H9 (cell line): ENCODE results near the gene PCA3. TPM values are rescaled to one million over a fixed set of nuclear protein-coding genes. Genes with fewer than 3 reads are reported as not detected.

Experiments
- DNase-seq: peaks from one replicate; pipeline ENCODE4 v3.0.0-alpha.2; 2017
- H2AFZ ChIP-seq: one replicate; pipeline ENCODE4 v1.6.1; 2013; ENCODE audit warnings: mild to moderate bottlenecking, low read length, control low read depth, moderate library complexity
- H2AK5ac ChIP-seq: 2 replicates; pipeline ENCODE4 v1.6.1; 2013; ENCODE audit warnings: low read length, control low read depth, mixed read lengths; ENCODE audit not compliant: insufficient read length
- H2BK120ac ChIP-seq: one replicate; pipeline ENCODE4 v1.6.1; 2013; ENCODE audit warnings: low read depth, mild to moderate bottlenecking, low read length, control low read depth, inconsistent platforms; ENCODE audit not compliant: poor library complexity, severe bottlenecking
- H2BK12ac ChIP-seq: 2 replicates; pipeline ENCODE4 v1.6.1; 2013; ENCODE audit warnings: low read length, control low read depth, mixed read lengths, low read depth; ENCODE audit not compliant: insufficient read length
- H2BK15ac ChIP-seq: 2 replicates; pipeline ENCODE4 v1.6.1; 2013; ENCODE audit warnings: low read depth, low read length, control low read depth
- H2BK20ac ChIP-seq: one replicate; pipeline ENCODE4 v1.6.1; 2013; ENCODE audit warnings: low read depth, mild to moderate bottlenecking, low read length, control low read depth, inconsistent platforms; ENCODE audit not compliant: poor library complexity, severe bottlenecking
- H2BK5ac ChIP-seq: 2 replicates; pipeline ENCODE4 v1.6.1; 2013; ENCODE audit warnings: low read length, control low read depth, mixed read lengths; ENCODE audit not compliant: insufficient read length
- H3K14ac ChIP-seq: 2 replicates; pipeline ENCODE4 v1.6.1; 2013; ENCODE audit warnings: low read length, control low read depth; ENCODE audit not compliant: insufficient read depth
- H3K18ac ChIP-seq: 2 replicates; pipeline ENCODE4 v1.6.1; 2013; ENCODE audit warnings: low read depth, mild to moderate bottlenecking, mixed read lengths, low read length, control low read depth; ENCODE audit not compliant: insufficient read length
- H3K23ac ChIP-seq: 2 replicates; pipeline ENCODE4 v1.6.1; 2013; ENCODE audit warnings: low read length, control low read depth, mixed read lengths, low read depth; ENCODE audit not compliant: insufficient read length
- H3K23me2 ChIP-seq: 2 replicates; pipeline ENCODE4 v1.6.1; 2013; ENCODE audit warnings: low read depth, mild to moderate bottlenecking, mixed read lengths, low read length, control low read depth; ENCODE audit not compliant: insufficient read length, poor library complexity, severe bottlenecking
- H3K27ac ChIP-seq: 2 replicates; pipeline ENCODE4 v1.5.1; 2013; ENCODE audit warnings: low read length, control low read depth, mixed read lengths, low read depth; ENCODE audit not compliant: insufficient read length
- H3K27me3 ChIP-seq: 2 replicates; pipeline ENCODE4 v1.6.1; 2013; ENCODE audit warnings: low read length, control low read depth, inconsistent platforms; ENCODE audit not compliant: insufficient read depth
- H3K4ac ChIP-seq: 2 replicates; pipeline ENCODE4 v1.6.1; 2013; ENCODE audit warnings: low read depth, mild to moderate bottlenecking, control low read depth, inconsistent platforms, low read length, moderate library complexity
- H3K4me1 ChIP-seq: 2 replicates; pipeline ENCODE4 v1.6.1; 2013; ENCODE audit warnings: low read length, control low read depth, inconsistent platforms; ENCODE audit not compliant: insufficient read depth
- H3K4me2 ChIP-seq: 2 replicates; pipeline ENCODE4 v1.6.1; 2013; ENCODE audit warnings: low read length, control low read depth, mixed read lengths; ENCODE audit not compliant: insufficient read length, insufficient read depth
- H3K56ac ChIP-seq: 2 replicates; pipeline ENCODE4 v1.6.1; 2013; ENCODE audit warnings: low read depth, mild to moderate bottlenecking, mixed read lengths, low read length, control low read depth; ENCODE audit not compliant: insufficient read length
- H3K79me1 ChIP-seq: 2 replicates; pipeline ENCODE4 v1.6.1; 2013; ENCODE audit warnings: low read depth, mild to moderate bottlenecking, moderate library complexity, low read length, control low read depth, inconsistent platforms; ENCODE audit not compliant: insufficient read depth, poor library complexity, severe bottlenecking
- H3K79me2 ChIP-seq: 2 replicates; pipeline ENCODE4 v1.6.1; 2013; ENCODE audit warnings: low read length, control low read depth, inconsistent platforms; ENCODE audit not compliant: insufficient read depth
- H3K9ac ChIP-seq: 2 replicates; pipeline ENCODE4 v1.6.1; 2013; ENCODE audit warnings: low read length, control low read depth, mixed read lengths; ENCODE audit not compliant: insufficient read length; ENCODE audit errors: extremely low read depth
- H3K9me3 ChIP-seq: one replicate; pipeline ENCODE4 v1.6.1; 2013; ENCODE audit warnings: low read depth, low read length, inconsistent platforms; ENCODE audit not compliant: control insufficient read depth
- H3T11ph ChIP-seq: one replicate; pipeline ENCODE4 v1.6.1; 2013; ENCODE audit warnings: mild to moderate bottlenecking, low read length, control low read depth, inconsistent platforms
- H4K20me1 ChIP-seq: one replicate; pipeline ENCODE4 v1.6.1; 2013; ENCODE audit not compliant: control insufficient read depth, insufficient read length, insufficient read depth
- H4K5ac ChIP-seq: 2 replicates; pipeline ENCODE4 v1.6.1; 2013; ENCODE audit warnings: low read depth, mild to moderate bottlenecking, mixed read lengths, low read length, control low read depth; ENCODE audit not compliant: insufficient read length
- H4K8ac ChIP-seq: replicated peaks from 2 replicates; pipeline ENCODE4 v1.6.1; 2013; ENCODE audit warnings: low read length, control low read depth, mixed read lengths, low read depth; ENCODE audit not compliant: insufficient read length
- H4K91ac ChIP-seq: 2 replicates; pipeline ENCODE4 v1.6.1; 2013; ENCODE audit warnings: low read depth, mild to moderate bottlenecking, moderate library complexity, mixed read lengths, low read length, control low read depth; ENCODE audit not compliant: insufficient read length
- H3K27ac Mint-ChIP-seq, 3 experiments: 2 replicates in 2 of 3; 3 replicates in 1 of 3; pipeline ENCODE4 v1.8.0; 2020 to 2021; ENCODE audit warnings: mixed read lengths in 3 of 3, mild to moderate bottlenecking in 1 of 3, moderate library complexity in 1 of 3
- H3K27me3 Mint-ChIP-seq: 2 replicates; pipeline ENCODE4 v1.8.0; 2021; ENCODE audit warnings: low read depth, mild to moderate bottlenecking, moderate library complexity, mixed read lengths
- H3K36me3 Mint-ChIP-seq, 3 experiments: 2 replicates in 2 of 3; 3 replicates in 1 of 3; pipeline ENCODE4 v1.8.0; 2020 to 2021; ENCODE audit warnings: low read depth in 3 of 3, mixed read lengths in 3 of 3; ENCODE audit not compliant: insufficient read depth in 1 of 3
- H3K4me1 Mint-ChIP-seq, 2 experiments: 2 replicates each; pipeline ENCODE4 v1.8.0; 2020; ENCODE audit warnings: mixed read lengths in 2 of 2
- H3K4me3 Mint-ChIP-seq, 2 experiments: 2 replicates in 1 of 2; 3 replicates in 1 of 2; pipeline ENCODE4 v1.8.0; 2020 to 2021; ENCODE audit warnings: mild to moderate bottlenecking in 2 of 2, mixed read lengths in 2 of 2, moderate library complexity in 1 of 2
- H3K9me3 Mint-ChIP-seq, 2 experiments: 2 replicates in 1 of 2; 3 replicates in 1 of 2; pipeline ENCODE4 v1.8.0; 2020; ENCODE audit warnings: mild to moderate bottlenecking in 2 of 2, mixed read lengths in 2 of 2, moderate library complexity in 1 of 2
- WGBS: extraction: QIAGEN DNeasy Blood & Tissue Kit; methylation state at CpG from one replicate; pipeline ENCODE4 v1.1.7; 2013; ENCODE audit warnings: missing lambda C conversion rate, low lambda C conversion rate, mixed read lengths; ENCODE audit not compliant: insufficient read length; ENCODE audit errors: extremely low coverage; 5-methylcytosine and 5-hydroxymethylcytosine counted together
- total RNA-seq: library from RNA; stranded (reverse); gene quantifications from 2 replicates; pipeline ENCODE4 v1.2.1, GENCODE V29; 2021
- TF ChIP-seq, protein P1 (sequence below): fragments of 200-600 bp; sonication (generic); conservative IDR thresholded peaks from 3 replicates; pipeline ENCODE4 v1.8.0; 2021; ENCODE audit warnings: antibody characterized with exemption, mild to moderate bottlenecking

Gene PCA3
- total RNA-seq, 1 experiment from 2014 or later: not detected

DNA sequence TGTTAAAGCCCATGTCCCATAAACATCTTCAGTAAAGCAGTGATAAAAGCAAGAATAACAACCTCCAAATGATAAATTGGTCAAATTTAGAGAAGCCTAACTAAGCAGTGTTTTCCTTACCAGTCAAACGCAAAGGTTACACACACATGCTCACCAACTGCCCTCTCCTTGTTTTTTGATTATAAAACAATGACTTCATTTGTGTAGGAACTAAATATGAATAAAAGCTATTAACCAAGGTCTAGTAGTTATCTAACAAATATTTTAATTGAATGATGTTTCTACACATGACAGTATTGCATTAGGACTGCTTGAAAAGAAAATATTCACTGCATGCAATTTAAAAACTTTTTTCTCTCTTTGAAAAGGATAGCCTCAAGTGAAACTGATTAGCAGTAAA is 36.7 kb downstream of the PCA3 start:
- Mint-ChIP-seq H3K27me3 (no peaks in the 10 kb centered on the region), H3K27ac (no peak overlapping the region), H3K4me1 (peaks cover 21% of the 10 kb centered on the region in 2 experiments), H3K9me3 (no peaks in the 10 kb centered on the region), H3K4me3 (no peak overlapping the region), H3K36me3 (peaks cover 0 to 3% (median 1%) of the 10 kb centered on the region in 3 experiments; a peak in 1 of 7 replicates)
- no peak overlapping the region for H3K56ac ChIP-seq
- no peak overlapping the region for H3K23ac ChIP-seq
- no peak overlapping the region for H3K9ac ChIP-seq
- no peak overlapping the region for H2AK5ac ChIP-seq
- no peak overlapping the region for H2BK120ac ChIP-seq
- H3K4ac ChIP-seq: no peak overlapping the region
- no peaks in the 10 kb centered on the region for H4K20me1 ChIP-seq
- H3K27ac ChIP-seq: no peak overlapping the region
- H3K79me2 ChIP-seq: no peaks in the 10 kb centered on the region
- H2BK5ac ChIP-seq: no peak overlapping the region
- no peaks in the 10 kb centered on the region for H3K23me2 ChIP-seq
- H2BK15ac ChIP-seq: no peak overlapping the region
- H4K91ac ChIP-seq: no peak overlapping the region
- TF ChIP-seq, protein P1, sequence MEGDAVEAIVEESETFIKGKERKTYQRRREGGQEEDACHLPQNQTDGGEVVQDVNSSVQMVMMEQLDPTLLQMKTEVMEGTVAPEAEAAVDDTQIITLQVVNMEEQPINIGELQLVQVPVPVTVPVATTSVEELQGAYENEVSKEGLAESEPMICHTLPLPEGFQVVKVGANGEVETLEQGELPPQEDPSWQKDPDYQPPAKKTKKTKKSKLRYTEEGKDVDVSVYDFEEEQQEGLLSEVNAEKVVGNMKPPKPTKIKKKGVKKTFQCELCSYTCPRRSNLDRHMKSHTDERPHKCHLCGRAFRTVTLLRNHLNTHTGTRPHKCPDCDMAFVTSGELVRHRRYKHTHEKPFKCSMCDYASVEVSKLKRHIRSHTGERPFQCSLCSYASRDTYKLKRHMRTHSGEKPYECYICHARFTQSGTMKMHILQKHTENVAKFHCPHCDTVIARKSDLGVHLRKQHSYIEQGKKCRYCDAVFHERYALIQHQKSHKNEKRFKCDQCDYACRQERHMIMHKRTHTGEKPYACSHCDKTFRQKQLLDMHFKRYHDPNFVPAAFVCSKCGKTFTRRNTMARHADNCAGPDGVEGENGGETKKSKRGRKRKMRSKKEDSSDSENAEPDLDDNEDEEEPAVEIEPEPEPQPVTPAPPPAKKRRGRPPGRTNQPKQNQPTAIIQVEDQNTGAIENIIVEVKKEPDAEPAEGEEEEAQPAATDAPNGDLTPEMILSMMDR: no peak
- peaks cover 8% of the 10 kb centered on the region; the same call in 1 of the 2 replicates for H3K4me1 ChIP-seq
- H3K79me1 ChIP-seq: no peaks in the 10 kb centered on the region
- H3K4me2 ChIP-seq: no peak overlapping the region
- H4K5ac ChIP-seq: no peak overlapping the region
- H3T11ph ChIP-seq: no peak overlapping the region
- H3K14ac ChIP-seq: no peak overlapping the region
- H2AFZ ChIP-seq: no peak overlapping the region
- no peak overlapping the region for H4K8ac ChIP-seq
- no peak overlapping the region for H2BK12ac ChIP-seq
- H3K27me3 ChIP-seq: no peaks in the 10 kb centered on the region
- no peak for DNase-seq
- H3K9me3 ChIP-seq: no peaks in the 10 kb centered on the region
- H2BK20ac ChIP-seq: no peak overlapping the region
- no CpG with 5 or more reads among the region's 1 CpG for WGBS
- no peak overlapping the region for H3K18ac ChIP-seq
